Measurements from ENCODE around the gene PGAP2. TPM values are rescaled to one million over a fixed set of nuclear protein-coding genes. Genes with fewer than 3 reads are reported as not detected.

The PGAP2 gene
- total and polyA plus RNA-seq, 2 donors (not counting 3 experiments of a cell fraction or from before 2014, with no cell fraction given) = 18.3 to 34.1 TPM

Small RNAs within 50 kb of the gene (small RNA-seq; reads per million reads assigned to genes)
- not detected for gene RNU7-50P (ENCODE audit: insufficient read depth, insufficient read length, low read depth, low replicate concordance)

Other genes starting within 250 kb of the PGAP2 start
- gene ART5, start 166.6 kb upstream of the PGAP2 start, total RNA-seq = not detected in 2 replicates
- gene ART5, start 166.6 kb upstream of the PGAP2 start, polyA plus RNA-seq = not detected in 2 replicates
- gene ART1, start 163.4 kb upstream of the PGAP2 start, total RNA-seq = not detected in 2 replicates
- not detected in 2 replicates for gene ART1, start 163.4 kb upstream of the PGAP2 start, polyA plus RNA-seq
- 1.8 and 3.0 TPM in 2 replicates for gene CHRNA10, start 137.2 kb upstream of the PGAP2 start, total RNA-seq
- gene CHRNA10, start 137.2 kb upstream of the PGAP2 start, polyA plus RNA-seq = 1.1 and 1.4 TPM in 2 replicates
- 80.8 and 92.7 TPM in 2 replicates for gene NUP98, start 11.0 kb upstream of the PGAP2 start, total RNA-seq
- 169 and 178 TPM in 2 replicates for gene NUP98, start 11.0 kb upstream of the PGAP2 start, polyA plus RNA-seq
- gene RHOG, start 32.4 kb downstream of the PGAP2 start, total RNA-seq = 59.6 and 69.0 TPM in 2 replicates
- 119 and 155 TPM in 2 replicates for gene RHOG, start 32.4 kb downstream of the PGAP2 start, polyA plus RNA-seq
- gene STIM1, start 47.1 kb downstream of the PGAP2 start, total RNA-seq = 30.9 and 32.7 TPM in 2 replicates
- gene STIM1, start 47.1 kb downstream of the PGAP2 start, polyA plus RNA-seq = 33.4 and 34.2 TPM in 2 replicates

Data from endothelial cell of umbilical vein (primary cell).